GM21717 (cell line): Measurements from ENCODE around the gene PSMD3.

Experiments
- ATAC-seq: cut with Tn5 transposase; IDR thresholded peaks from one replicate; pipeline ENCODE4 v1.9.1; 2021; ENCODE audit warnings: mild to moderate bottlenecking, moderate library complexity; ENCODE audit not compliant: unreplicated experiment

The PSMD3 gene

DNA sequence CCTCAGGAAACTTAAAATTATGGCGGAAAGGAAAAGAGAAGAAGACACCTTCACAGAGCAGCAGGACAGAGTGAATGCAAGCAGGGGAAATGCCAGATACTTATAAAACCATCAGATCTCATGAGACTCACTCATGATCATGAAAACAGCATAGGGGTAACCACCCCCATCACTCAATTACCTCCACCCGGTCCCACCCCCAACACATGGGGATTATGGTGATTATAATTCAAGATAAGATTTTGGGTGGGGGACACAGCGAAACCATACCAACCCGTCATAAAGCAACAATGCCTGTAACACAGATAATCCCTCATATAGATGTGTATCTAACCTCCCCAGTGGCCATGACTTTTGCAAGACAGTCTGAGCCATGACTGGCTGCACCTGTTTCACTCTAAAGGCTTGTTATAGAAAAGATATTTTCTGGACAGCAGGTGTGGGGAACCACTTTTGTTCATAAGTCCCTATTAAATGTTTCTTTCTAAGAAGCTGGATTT is 24.8 kb upstream of the PSMD3 start:
- no peak for ATAC-seq

GRCh38 chr17:39960524-39961041 is 20.0 kb upstream of the PSMD3 start:
- ATAC-seq: no peak

GRCh38 chr17:39962642-39963220 is 17.9 kb upstream of the PSMD3 start, which contains the start of gene GSDMA:
TSS of gene GSDMA (plus strand) at chr17:39963004. CDS start at chr17:39965688, 2,684 bp downstream.
- ATAC-seq: no peak

- ATAC-seq: no peak
Measured at GRCh38 chr17:39963829-39964228, 16.8 kb upstream of the PSMD3 start.

- no peak for ATAC-seq
Measured at GRCh38 chr17:39965017-39965699, 15.4 kb upstream of the PSMD3 start.

DNA sequence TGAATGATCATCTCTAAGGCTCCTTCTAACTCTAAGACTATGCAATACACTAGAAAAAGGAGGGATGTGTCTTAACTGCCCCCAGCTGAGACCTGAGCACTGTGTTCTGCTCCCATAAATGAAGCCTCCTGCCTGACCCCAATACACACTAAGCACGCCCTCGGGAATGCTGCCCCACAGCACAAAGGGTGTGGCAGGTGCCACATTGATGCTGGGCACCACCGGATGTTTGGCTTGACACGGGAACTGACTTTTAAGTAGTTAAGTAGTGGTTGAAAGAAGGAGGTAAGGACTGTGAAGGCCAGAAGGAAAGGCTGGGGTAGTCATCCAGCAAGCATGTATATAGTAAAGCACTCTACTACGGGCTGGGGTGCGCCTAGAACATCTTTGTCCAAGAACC is 13.8 kb upstream of the PSMD3 start:
- ATAC-seq: no peak

DNA sequence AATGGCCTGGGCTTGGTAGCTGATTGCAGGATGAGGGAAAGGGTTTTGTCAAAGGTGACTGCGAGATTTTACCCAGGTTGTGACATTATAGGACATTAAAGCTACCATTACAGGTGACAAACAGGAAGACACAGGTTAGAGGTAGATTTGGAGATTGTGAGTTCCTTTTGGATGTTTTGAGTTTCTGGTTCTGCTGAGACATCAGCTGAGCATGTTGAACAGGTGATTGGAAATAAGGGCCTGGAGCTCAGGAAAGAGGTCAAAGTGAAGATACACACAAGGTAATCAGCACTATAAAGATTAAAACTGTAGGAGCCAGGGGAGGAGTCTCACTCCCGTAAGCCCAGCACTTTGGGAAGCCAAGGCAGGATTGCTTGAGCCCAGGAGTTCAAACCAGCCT is 11.8 kb upstream of the PSMD3 start:
- ATAC-seq: no peak

DNA sequence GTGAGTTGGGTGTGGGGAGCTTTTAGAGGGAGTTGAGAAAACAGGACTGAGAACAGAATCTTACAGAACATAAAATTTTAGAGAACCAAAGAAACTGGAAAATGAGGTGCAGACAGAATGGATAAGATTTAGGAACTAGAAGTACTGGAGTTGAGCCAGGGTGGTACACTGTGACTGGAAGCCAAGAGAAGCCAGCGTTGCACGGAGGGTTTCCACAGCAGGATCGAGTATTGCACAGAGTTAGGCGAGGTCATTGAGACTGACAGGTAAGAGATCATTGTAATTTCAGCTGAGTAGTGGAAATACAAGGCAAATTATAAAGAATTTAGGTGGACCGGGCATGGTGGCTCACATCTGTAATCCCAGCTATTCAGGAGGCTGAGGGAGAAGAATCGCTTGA is 11.2 kb upstream of the PSMD3 start:
- ATAC-seq: no peak

GRCh38 chr17:39970157-39970692 is 10.4 kb upstream of the PSMD3 start:
- ATAC-seq: no peak

DNA sequence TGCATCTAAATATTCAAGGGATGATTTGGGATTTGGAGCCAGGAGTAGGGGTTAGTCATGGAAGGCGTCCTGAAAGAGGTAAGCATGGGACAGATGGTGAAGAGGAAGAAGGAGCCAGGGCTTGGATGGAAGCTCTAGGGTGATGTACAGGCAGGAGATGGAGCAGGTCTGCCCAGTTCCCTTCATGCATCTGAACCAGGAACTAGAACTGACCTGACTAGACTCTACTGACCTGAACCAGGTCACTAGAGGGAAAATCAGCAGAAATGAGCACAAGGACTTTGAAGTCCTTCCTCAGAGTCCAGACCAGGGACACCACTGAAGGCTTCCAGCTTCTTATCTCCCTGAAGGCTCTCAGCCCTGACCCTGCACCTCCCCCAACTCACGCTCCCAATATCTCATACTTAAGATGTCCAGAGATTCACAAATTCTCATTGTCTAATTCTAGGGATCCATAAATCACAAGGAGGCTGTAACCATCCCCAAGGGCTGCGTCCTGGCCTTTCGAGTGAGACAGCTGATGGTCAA is 9.5 kb upstream of the PSMD3 start:
- ATAC-seq: no peak

- no peak for ATAC-seq
Measured at GRCh38 chr17:39972271-39972670, 8.3 kb upstream of the PSMD3 start.

DNA sequence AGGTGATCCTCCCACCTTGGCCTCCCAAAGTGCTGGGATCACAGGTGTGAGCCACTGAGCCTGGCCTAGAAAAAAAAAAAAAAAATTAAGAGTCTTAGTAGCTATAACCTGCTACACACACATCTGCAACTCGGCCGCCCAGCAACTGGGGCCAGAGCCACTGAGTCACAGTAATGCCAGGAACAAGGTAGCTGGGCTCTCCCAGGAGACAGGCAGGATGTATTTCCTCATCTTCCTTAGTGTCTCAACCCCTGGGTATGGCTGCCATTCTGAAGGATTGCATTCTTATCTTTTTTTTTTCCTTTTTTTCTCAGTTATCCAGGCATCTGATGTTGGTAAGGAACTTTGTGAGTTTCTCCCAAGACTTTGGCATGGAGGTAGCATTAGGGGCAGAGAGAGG is 7.1 kb upstream of the PSMD3 start:
- no peak for ATAC-seq

- no peak for ATAC-seq
Measured at GRCh38 chr17:39974433-39974832, 6.2 kb upstream of the PSMD3 start.

DNA sequence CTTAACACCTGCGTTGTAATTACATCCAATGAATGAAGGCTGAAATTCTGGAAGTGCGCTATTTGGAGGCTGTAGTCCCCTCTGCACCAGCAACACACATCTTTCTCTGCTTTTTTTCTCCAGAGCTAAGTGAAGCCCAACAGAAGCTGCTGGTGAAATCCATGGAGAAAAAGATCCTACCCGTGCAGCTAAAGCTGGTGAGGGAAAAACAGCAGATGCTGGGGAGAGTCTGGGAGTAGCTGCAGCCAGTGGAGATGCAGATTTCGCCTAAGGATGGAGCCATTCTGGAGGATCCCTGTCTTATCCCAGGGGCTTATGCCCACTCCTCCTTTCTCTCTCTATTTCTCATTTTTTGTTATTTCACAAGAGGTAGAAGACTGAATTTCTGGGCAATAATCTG is 4.8 kb upstream of the PSMD3 start:
- ATAC-seq: no peak

DNA sequence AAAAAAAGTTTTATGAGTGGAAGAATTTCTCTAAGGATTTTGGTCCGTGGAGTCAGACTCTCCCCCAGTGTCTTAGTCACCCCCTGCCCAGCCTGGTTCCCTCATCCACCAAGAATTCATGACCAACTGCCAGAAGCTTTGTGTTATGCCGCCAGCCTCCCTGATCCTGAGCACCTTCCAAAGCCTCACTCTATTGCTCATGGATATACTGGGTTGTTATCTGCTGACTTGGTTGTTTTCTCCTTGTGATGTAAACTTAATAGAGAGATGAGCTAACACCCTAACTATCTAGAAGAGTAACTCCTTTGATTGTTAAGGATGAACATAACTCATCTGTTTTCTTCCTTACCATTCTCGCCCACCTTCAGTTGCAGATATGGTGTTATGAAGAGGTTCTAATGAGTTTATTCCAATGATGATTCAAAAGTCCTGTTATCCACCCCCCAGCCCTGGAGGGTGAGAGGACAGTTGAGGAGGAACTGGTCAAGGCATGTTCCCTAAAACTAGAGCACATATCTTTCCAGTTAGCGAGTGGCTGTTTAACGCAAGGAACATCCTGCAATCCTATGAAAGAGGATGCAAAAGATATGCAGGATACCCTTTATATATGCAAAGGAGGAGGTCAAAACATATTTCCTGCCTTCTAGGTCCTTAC is 1.5 kb upstream of the PSMD3 start:
- no peak for ATAC-seq

- ATAC-seq: peak; percentile 20
Measured at GRCh38 chr17:39979893-39980350, 685 bp upstream of the PSMD3 start.

GRCh38 chr17:39981207-39981741 is 667 bp downstream of the PSMD3 start:
- ATAC-seq: peak; percentile 3

- no peak for ATAC-seq
Measured at GRCh38 chr17:39981766-39982375, 1.3 kb downstream of the PSMD3 start.

DNA sequence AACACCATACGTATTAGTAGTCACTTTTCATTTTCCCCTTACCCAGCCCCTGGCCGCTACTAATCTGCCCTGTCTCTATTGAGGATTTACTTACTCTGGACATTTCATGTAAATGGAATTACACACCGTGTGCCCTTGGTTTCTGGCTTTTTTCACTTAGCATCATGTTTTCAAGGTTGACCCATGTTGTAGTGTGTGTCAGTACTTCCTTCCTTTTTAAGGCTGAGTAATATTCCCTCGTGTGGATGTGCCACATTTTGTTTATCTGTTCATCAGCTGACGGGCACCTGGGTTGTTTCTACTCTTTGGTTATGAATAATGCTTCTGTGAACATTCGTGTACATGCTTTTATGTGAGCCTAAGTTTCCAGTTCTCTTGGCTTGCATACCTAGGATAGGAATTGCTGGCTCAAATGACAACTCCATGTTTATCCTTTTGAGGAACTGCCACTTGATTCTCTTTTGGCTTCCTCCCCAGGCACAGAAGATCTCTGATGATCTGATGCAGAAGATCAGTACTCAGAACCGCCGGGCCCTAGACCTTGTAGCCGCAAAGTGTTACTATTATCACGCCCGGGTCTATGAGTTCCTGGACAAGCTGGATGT is 7.7 kb downstream of the PSMD3 start:
- no peak for ATAC-seq

DNA sequence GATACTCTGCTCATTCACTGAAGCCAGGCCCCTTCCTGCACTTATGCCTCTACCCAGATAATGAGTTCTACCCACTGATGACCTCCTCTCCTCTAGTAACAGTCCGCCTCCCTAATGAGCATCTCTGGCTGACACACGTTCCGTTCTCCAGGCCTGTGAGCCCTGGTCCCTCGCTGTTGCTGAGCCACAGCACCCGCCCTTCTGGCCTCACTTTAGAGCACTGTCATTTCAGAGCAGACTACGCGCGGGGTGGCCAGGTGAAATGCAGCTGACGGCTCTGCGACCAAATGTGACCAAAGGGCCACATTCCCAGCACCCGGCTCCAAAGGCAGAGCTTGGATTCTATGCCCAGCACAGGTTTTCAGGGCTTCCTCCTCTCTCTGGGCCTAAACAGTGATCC is 13.8 kb downstream of the PSMD3 start:
- no peak for ATAC-seq
